ENCODE data around the gene GGCT.

GGCT gene

DNA sequence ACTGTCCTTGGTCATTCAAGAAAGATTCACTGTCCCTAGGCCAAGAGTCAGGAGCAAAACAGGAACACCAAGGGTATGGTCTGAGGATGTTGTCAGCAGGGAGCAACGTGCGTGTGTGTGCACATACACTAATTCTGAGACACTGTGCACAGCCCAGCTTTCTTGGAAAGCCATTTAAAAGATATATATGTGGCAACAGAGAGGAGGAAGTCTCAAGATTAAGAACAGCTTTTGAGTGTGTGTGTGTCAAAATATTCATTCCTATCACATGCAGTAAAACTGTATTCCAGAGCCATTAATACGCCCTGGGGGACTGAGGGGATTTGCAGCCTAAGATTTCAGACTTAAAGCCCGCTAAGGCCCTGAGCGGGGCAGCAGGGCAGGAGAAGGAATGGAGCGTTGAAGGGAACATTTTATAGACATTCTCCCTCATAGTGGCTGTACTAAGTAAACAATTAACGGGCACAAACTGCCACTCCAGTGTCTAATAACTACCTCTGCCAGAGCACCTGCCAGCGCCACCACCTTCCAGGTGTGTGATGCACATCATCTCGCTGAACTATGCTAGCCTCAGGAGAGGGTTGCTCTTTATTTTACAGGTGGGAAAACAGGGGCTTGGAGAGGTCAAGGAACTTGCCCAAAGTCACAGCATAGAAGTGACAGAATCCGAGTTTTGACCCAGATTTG lies 28.0 kb downstream of the GGCT start:
- TF ChIP-seq ESRRG (CRISPR knock-in tag; IDR thresholded peaks at IDR 0.05) (no peak), PATZ1 (CRISPR knock-in tag; IDR thresholded peaks at IDR 0.05; ENCODE audit: borderline replicate concordance) (no peak), ZNF70 (CRISPR knock-in tag; IDR thresholded peaks at IDR 0.05) (no peak), TSHZ2 (CRISPR knock-in tag; IDR thresholded peaks at IDR 0.05) (no peak), ZFP30 (CRISPR knock-in tag; IDR thresholded peaks at IDR 0.05) (no peak), SNAI2 (CRISPR knock-in tag; IDR thresholded peaks at IDR 0.05) (no peak), ZNF565 (CRISPR knock-in tag; conservative IDR thresholded peaks at IDR 0.05; ENCODE audit: low read depth) (no peak), ZNF8 (CRISPR knock-in tag; IDR thresholded peaks at IDR 0.05) (no peak), TCF4 (CRISPR knock-in tag; IDR thresholded peaks at IDR 0.05; ENCODE audit: borderline replicate concordance) (no peak), CSDC2 (CRISPR knock-in tag; IDR thresholded peaks at IDR 0.05) (no peak), ZC3H10 (CRISPR knock-in tag; IDR thresholded peaks at IDR 0.05) (no peak), BACH2 (CRISPR knock-in tag; IDR thresholded peaks at IDR 0.05; ENCODE audit: borderline replicate concordance) (no peak), OSR1 (CRISPR knock-in tag; IDR thresholded peaks at IDR 0.05) (no peak), ARNTL (CRISPR knock-in tag; IDR thresholded peaks at IDR 0.05; ENCODE audit: borderline replicate concordance, low read depth) (no peak), ISL1 (CRISPR knock-in tag; IDR thresholded peaks at IDR 0.05) (no peak), ZFP3 (CRISPR knock-in tag; IDR thresholded peaks at IDR 0.05) (no peak), TOX (CRISPR knock-in tag; IDR thresholded peaks at IDR 0.05; ENCODE audit: borderline replicate concordance) (no peak)
- TF ChIP-seq, protein P1, sequence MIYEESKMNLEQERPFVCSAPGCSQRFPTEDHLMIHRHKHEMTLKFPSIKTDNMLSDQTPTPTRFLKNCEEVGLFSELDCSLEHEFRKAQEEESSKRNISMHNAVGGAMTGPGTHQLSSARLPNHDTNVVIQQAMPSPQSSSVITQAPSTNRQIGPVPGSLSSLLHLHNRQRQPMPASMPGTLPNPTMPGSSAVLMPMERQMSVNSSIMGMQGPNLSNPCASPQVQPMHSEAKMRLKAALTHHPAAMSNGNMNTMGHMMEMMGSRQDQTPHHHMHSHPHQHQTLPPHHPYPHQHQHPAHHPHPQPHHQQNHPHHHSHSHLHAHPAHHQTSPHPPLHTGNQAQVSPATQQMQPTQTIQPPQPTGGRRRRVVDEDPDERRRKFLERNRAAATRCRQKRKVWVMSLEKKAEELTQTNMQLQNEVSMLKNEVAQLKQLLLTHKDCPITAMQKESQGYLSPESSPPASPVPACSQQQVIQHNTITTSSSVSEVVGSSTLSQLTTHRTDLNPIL (CRISPR knock-in tag; IDR thresholded peaks at IDR 0.05; ENCODE audit: low read depth) = no peak
- no peak for ATAC-seq

- no peak for TF ChIP-seq PATZ1 (CRISPR knock-in tag; IDR thresholded peaks at IDR 0.05; ENCODE audit: borderline replicate concordance)
- no peak for TF ChIP-seq BACH2 (CRISPR knock-in tag; IDR thresholded peaks at IDR 0.05; ENCODE audit: borderline replicate concordance)
- TF ChIP-seq ARNTL (CRISPR knock-in tag; IDR thresholded peaks at IDR 0.05; ENCODE audit: borderline replicate concordance, low read depth) = no peak
- TF ChIP-seq GLIS3 (CRISPR knock-in tag; IDR thresholded peaks at IDR 0.05) = no peak
- TF ChIP-seq ZFP30 (CRISPR knock-in tag; IDR thresholded peaks at IDR 0.05) = no peak
- TF ChIP-seq, protein P1 (CRISPR knock-in tag; IDR thresholded peaks at IDR 0.05; ENCODE audit: low read depth) = no peak
- no peak for TF ChIP-seq PPARA (CRISPR knock-in tag; IDR thresholded peaks at IDR 0.05; ENCODE audit: borderline replicate concordance)
- no peak for TF ChIP-seq SNAI2 (CRISPR knock-in tag; IDR thresholded peaks at IDR 0.05)
- no peak for TF ChIP-seq ZFP3 (CRISPR knock-in tag; IDR thresholded peaks at IDR 0.05)
- no peak for TF ChIP-seq ZNF70 (CRISPR knock-in tag; IDR thresholded peaks at IDR 0.05)
- no peak for TF ChIP-seq ZNF8 (CRISPR knock-in tag; IDR thresholded peaks at IDR 0.05)
- ATAC-seq = no peak
These were observed 29.0 kb downstream of the GGCT start for GRCh38 chr7:30475580-30475979.

DNA sequence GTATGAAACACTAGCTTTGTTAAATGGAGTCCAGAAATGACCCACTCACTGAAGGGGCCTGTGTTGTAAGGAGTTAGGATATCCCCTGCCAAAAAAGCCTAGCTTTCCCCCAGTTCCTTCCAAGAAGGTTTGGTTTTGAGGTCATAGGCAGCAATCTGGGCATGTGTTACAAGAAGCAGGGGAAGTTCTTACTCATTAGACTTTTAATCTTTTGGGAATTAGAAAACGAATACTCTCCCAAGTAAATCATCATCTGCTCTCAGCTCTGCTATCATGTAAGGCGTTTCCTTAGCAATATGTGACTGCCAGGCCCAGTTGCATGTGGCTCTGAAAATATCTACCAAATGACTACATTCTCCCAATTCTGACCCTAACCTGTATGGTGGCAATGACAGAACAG lies 29.7 kb downstream of the GGCT start:
- no peak for ATAC-seq

More for the DNA sequence above, 29.7 kb downstream of the GGCT start:
- TF ChIP-seq GLIS3 (CRISPR knock-in tag; IDR thresholded peaks at IDR 0.05) (no peak), BACH2 (CRISPR knock-in tag; IDR thresholded peaks at IDR 0.05; ENCODE audit: borderline replicate concordance) (no peak), ISL1 (CRISPR knock-in tag; IDR thresholded peaks at IDR 0.05) (no peak), TCF4 (CRISPR knock-in tag; IDR thresholded peaks at IDR 0.05; ENCODE audit: borderline replicate concordance) (no peak), ZNF8 (CRISPR knock-in tag; IDR thresholded peaks at IDR 0.05) (no peak), RARB (CRISPR knock-in tag; IDR thresholded peaks at IDR 0.05) (no peak), CSDC2 (CRISPR knock-in tag; IDR thresholded peaks at IDR 0.05) (no peak), OSR1 (CRISPR knock-in tag; IDR thresholded peaks at IDR 0.05) (no peak)
- TF ChIP-seq, protein P2, sequence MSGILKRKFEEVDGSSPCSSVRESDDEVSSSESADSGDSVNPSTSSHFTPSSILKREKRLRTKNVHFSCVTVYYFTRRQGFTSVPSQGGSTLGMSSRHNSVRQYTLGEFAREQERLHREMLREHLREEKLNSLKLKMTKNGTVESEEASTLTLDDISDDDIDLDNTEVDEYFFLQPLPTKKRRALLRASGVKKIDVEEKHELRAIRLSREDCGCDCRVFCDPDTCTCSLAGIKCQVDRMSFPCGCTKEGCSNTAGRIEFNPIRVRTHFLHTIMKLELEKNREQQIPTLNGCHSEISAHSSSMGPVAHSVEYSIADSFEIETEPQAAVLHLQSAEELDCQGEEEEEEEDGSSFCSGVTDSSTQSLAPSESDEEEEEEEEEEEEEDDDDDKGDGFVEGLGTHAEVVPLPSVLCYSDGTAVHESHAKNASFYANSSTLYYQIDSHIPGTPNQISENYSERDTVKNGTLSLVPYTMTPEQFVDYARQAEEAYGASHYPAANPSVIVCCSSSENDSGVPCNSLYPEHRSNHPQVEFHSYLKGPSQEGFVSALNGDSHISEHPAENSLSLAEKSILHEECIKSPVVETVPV (CRISPR knock-in tag; IDR thresholded peaks at IDR 0.05) = no peak

Data from SK-N-SH treated with all-trans-retinoic acid at 6 μM for 48 hours (cell line).